HG03108 (cell line): ENCODE measurements around the gene ITSN2.

Source experiments
- ATAC-seq: cut with Tn5 transposase; IDR thresholded peaks from one replicate; pipeline ENCODE4 v1.9.1; 2021; ENCODE audit warnings: moderate library complexity; ENCODE audit not compliant: unreplicated experiment

Gene ITSN2

DNA sequence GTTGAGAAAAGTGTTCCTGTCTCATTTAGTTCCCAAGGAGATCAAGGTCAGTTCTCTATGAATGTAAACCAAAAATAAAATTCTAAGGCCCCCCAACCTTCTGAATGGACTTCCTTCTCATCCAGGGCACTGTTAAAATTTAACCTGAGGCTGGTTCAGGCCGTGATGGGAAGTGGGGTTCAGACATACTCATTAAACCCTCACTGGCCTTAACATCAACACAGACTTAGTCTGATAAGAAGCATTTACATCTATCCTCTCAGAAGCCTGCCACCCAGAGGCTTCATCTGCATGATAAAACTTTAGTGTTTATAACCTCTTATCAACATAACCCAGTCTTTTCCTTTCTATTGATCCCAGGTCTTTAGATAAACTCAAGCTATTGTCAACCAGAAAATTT, 22.4 kb downstream of the ITSN2 start:
- ATAC-seq = no peak

DNA sequence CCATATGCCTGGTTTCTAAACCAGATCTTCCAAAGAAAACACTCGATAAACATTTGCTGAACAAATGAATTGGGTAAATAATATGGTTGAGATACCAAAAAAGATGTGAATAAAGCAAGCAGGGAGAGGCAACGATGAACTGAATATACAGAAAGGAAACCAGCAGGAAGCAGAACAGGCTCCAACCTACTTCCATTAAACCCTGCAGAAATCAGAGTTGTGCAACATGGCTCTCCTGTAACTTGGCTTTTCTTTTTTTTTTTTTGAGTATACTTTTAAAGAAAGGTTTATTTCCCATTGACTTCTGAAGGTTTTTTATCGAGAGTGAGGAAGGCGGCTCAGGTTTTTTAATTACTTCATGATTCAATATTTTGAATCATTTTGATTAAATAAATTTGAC, 23.5 kb downstream of the ITSN2 start:
- ATAC-seq = no peak

DNA sequence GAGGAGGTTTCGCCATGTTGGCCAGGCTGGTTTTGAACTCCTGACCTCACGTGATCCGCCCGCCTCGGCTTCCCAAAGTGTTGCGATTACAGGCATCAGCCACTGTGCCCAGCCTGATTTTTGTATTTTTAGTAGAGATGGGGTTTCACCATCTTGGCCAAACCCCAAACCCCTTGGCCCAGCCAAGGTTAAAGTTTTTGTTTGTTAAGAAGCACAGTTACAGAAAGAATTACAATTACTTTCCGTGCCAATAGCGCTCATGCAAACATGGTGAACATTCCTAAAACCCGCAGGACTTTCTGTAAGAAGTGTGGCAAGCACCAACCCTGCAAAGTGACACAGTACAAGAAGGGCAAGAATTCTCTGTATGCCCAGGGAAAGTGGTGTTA, 26.1 kb downstream of the ITSN2 start:
- no peak for ATAC-seq

DNA sequence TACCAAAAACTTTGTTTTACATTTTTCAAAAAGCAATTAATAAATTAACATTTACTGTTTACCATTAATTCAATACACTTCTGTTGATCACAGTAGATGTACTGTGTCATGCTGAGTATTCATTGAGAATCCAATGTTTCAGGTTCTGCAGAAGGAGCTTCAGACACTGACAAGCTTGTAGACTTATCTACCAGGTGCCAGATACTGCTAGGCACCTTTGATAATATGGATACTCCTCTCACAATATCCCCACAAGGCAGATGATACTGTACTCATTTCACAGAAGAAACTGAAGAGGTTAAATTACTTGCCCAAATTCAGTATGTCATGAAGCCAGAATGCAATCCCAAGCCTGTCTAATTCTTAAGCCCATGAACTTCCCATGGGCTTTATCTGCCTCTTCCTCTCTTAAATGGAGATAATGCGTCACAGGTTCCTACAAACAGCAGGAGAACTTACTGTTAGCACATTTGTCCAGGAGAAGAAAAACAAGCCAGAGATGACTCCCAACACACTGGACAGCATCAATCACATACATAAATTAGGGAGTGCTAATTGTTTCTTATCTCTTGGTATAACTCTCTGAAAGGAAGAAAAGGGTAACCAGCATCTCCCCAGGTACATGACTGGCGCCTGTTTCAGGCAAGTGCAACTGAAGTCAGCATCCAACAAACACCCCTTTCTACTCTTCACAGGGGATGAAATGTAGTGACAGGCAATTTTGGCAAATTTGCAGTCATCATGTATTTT, 27.4 kb downstream of the ITSN2 start:
- no peak for ATAC-seq

DNA sequence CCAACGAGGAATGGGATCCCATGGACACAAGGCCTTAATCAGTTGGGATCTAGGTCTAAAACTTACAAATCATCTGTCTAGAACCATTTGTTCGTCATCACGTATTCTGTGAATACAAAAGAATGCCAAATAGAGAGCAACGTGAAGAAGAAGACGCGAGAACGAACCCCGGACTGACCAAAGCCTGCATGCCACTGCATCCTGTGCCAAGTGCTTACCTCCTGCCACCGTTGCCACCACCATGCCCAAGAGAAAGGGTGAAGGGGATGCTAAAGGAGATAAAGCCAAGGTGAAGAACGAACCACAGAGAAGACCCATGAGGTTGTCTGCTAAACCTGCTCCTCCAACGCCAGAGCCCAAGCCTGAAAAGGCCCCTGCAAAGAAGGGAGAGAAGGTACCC, 30.2 kb downstream of the ITSN2 start:
- ATAC-seq = no peak

DNA sequence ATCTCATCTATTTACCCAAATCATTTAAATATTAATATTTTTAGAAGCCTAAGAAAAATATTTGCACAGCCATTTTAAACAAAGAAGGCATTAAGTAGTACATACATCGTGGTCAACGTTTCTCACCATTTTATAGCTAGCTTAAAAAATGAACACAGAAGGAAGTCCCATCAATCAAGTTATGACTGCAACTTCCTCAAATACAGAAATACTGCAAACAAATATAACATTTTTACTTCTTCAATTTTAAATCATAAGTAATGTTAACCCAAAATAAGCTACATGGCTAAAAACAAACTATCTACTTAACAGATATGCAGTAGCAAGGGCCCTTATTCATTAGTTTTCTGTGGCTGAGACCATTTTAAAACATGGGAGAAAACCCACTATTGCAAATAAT, 30.6 kb downstream of the ITSN2 start:
- no peak for ATAC-seq

DNA sequence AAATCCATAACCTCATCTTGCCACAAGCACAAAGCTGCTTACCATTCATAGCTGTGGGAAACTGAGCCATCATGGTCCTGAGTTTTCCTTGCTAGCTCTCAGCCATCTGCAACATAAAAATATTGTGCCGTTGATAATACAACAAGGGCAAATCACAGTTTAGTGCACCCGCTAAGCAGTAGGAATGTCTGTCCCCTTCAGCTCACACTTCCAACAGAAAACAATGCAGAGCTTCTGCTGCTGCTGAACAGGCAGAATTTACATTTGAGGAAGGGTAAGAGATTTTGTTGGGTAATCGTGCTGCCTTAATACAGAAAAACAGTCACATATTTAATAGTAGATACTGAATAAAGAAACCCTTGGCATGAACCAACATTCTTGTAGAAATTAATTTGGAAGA, 32.3 kb downstream of the ITSN2 start:
- no peak for ATAC-seq

DNA sequence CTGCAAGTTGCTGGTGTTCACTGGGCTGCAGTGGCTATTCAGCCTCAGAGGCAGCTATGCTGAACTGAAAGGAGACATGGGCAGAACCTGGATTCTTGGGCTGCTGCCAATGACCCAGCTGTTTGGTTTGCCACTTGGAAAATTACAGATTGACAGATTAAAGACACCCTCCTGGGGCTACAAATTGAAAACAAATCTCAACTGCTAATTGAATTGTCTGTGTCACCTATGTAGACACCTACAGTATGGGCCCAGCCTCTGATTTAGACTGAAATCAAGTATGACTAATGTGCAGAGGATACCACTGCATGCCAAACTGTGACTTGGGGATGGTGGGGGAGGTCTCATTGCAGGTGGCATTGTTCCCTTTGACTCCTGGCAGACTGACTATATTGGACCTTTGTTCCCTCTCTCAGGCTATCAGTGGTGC, 42.8 kb downstream of the ITSN2 start:
- ATAC-seq = no peak

DNA sequence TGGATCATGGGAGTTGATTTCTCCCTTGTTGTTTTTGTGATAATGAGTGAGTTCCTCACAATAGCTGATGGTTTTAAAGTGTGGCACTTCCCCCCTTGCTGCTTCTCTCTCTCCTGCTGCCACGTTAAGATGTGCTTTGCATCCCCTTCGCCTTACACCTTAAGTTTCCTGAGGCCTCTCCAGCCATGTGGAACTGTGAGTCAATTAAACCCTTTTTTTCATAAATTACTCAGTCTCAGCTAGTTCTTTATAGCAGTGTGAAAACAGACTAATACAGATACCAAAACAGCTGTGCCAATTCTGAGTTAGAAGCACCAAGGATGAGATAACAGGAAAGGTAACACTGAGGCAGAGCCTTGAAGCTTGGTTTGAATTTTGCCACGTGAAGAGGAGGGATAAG, 44.7 kb downstream of the ITSN2 start:
- peak; percentile 53 for ATAC-seq

DNA sequence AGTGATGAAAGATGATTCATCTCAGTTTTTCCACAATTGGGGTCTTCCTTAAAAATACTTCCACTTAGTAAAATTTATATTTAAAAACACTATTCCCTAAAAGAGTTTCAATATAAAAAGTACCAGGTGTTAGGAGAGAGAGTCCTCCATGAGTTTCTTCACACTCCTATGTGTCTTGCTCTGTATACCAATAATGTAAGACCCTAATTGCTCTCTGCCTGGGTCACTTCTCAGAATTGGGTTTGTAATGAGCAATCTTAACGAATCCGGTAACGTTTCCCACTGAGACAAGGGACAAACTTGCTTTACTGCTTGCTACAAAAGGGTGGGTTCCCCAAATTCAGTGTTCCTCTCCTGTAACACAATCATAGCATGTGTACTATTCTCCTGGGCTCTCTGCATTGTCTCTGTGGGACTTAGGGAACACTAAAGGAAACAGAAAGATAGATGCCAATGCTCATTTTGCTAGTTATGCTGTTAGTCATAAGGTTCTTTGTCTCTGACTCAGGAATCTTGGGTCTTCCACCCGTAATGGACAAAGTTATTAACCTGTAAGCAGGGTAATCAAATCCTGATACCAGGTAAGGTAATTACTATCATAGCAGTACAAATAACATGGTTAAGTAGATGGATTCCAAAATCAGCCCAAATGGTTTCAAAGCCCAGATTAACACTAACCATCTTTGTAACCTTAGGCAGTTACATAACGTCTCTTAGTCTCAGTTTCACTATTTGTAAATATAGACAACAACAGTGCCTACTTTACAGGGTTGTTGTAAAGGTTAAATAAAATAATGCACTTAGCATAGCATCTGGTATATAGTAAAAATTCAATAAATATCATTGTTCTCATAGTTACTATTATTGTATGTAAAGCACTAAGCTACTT, 46.3 kb downstream of the ITSN2 start:
- peak; percentile 26 for ATAC-seq

DNA sequence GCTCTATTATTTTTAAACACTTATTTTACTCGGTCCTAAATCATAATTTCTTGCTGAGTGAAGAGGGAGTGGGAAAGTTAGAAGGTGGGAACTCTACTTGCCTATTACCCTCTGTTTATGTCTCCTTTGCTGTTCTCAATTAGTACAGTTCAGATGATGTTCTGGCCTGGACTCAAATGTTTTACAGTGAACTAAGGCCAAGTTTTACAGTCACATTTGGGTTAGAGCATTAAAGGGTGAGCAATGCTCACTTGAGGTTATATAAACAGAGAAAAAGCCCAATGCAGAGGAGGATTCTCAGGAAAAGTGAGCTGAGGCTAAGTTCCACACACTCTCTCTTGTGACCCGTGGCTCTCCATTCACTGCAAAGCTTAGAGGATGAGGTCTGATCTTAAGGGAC, 52.4 kb downstream of the ITSN2 start:
- no peak for ATAC-seq

DNA sequence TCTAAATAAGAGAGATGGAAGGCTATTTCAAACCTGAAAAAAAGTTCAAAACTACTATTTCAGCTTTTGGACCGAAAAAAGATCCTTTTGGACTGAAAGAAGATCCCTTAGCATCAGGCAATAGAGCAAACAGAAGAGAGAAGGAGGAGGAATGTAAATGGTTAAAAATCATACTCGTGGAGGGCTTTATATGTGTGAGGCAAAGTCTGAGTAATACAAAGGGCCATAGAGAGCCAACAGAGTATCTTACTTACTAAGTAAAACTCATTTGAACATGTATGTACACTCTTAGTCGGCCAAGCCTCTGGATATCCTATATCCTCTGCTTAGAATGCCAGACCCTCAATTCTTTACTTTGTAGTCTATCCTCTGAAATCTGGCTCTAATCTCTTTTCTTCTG, 55.7 kb downstream of the ITSN2 start:
- ATAC-seq = no peak

DNA sequence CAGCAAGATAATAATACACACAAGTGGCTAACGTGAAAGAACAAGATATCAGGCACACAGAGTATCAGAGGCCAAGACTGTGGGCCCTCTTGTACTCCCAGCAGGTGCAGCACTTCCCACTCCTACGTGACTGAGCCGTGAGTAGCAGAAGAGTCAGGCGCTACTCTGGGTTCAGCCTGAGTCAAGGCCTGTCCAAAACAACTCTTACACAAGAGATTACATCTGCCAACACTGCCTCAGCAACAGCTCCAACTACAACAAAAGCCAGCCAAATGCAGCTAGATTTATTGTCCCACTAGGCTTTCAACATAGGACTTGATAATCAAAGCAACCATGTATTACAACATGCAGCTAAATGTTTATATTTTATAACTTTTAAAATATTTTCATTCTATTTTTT, 56.2 kb downstream of the ITSN2 start:
- no peak for ATAC-seq

DNA sequence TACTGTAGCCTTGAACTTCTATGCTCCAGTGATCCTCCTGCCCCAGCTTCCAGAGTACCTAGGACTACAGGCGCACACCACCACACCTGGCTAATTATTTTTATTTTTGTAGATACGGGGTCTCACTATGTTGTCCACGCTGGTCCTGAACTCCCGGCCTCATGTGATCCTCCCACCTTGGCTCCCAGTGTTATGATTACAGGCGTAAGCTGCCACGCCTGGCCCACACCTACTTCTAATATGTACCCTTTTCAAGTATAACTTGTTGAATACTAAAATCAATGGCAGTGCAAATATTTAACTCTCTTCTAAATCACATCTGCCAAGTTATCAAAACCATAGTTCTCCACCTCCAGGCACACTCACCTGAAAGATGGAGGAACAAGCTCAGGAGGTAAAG, 58.7 kb downstream of the ITSN2 start:
- ATAC-seq = no peak

DNA sequence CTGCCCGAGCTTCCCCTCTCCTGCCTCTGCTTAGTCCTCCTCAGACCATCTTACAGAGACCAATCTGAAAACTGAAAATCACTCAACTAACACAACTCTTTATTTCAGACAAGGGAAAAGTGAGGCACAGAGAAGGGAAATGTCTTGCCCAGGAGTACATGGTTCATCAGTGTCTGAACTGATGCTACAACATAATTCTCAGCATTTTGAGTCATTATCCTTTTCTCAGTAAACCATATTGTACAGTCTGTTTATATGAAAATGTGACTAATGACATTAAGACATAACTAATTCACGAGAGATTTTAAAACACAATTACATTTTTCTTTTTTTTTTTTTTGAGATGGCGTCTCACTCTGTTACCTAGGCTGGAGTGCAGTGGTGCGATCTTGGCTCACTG, 62.7 kb downstream of the ITSN2 start:
- no peak for ATAC-seq

DNA sequence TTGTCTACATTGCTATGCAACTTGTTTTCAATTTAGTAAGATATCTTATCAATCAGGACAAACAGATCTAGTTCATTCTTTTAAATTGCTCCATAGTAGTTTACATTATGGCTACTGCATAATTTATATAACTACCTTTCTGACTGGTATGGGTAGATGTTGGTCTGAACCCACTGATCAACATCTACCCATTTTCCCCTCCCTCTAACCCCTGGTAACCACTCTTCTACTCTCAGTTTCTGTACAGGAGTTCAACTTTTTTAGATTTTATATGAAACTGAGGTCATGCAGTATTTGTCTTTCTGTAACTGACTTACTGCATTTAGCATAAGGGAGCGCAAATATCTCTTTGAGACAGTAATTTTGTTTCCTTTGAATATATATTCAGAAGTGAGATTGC, 73.2 kb downstream of the ITSN2 start:
- no peak for ATAC-seq

DNA sequence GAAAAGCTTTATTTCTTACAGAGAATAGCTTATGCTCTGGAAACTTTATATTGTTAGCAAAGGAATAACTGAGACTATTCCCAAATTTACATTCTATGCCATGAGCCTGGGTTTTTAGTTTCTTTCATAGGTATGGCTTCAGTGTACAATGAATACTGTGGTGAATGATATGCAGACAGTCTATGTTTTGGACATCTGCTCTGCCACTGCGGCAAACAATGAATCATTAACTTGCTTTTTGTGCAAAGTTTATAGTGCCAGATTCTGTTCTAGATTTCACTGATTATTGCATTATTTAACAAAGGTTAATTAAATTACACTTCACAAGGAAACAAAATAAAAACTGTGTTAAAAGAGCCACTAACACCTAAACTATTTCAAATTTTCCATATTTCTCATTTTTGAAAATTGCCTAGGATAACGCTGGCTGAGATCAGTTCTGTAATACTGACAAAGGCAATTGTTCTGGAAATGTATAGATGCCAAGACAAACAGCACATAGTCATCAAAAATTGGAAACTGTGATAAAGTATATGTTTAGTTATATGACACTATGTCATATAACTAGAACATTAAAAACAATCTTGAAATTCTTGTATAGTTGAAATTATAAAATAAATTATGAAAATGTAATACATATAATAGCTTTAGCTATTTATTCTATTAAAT, 74.7 kb downstream of the ITSN2 start:
- no peak for ATAC-seq

DNA sequence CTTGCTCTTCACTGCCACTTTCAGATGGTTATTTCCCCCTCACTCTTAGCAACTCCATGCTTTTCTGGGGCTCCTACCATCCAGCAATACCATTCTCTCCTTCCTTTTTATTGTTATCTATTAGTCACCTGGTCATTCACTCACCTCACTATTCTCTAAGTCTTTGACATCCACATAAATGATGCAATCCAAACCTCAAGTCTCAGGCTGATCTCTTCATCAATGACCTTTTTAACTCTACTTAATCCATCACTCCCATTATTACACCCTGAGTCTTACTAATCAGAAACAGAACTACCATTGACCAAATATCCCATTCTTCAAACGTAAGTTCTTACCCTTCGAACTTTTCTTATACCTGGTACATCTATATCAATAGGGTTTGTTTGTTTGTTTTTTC, 79.7 kb downstream of the ITSN2 start:
- ATAC-seq = no peak

DNA sequence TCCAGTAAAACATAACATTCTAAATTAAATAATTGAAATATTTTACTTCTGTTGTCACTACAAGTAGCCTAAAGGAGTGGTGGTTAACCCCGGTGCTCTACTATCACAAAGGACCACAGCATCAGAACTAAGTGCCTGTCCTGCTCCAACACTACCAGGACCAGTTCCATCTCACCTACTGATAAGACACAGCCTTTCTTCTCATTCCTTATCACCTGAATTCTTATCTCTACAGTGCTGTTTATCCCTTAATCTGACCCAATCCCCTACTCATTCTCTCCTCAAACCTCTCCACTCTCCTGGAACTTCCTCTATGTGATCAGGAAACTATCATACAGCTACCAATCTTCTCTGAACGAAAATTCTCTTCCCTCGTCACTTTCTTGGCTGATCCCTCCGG, 80.2 kb downstream of the ITSN2 start:
- no peak for ATAC-seq

DNA sequence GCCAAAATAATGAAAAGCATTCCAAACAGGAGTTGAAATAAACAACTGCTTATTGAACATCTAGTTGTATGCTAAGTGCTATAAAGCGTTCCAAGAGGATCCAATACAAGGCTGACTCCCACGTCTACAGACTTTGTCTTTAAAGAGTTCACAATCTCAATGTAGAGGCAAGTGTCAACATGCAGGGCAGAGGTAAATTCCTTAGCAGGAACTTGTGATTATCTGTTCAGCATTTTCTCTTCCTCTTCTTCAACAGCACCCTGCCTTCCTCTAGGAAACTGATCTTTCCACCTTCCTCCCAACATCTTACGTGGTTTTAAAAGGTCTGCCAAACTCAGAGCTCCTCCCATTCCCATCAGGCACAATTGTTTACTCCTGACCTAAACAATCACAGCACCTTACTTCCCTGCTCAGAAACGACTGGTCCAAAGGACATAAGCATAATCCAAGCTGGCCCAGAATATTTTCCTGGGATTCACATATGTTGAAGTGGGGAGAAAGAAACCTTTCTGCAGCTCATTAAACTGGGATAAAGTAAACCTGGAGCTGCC, 83.9 kb downstream of the ITSN2 start:
- no peak for ATAC-seq

DNA sequence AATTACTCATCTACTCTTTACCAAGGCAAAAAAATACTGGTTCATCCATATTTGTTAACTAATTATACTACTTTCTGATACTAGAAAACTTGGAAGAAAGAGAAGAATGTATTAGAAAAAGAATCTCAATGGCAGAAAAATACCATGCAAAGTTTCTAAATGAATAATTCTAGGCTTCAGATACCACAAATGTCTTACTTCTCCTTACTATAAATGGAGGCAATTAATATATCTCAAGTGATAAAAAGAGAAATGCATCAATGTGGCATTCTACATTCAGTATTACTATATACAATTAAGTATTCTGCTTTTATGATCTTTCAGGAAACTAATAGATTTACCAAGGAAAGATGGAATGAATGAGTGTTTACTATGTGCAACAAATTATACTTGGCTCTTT, 85.5 kb downstream of the ITSN2 start:
- ATAC-seq = no peak

DNA sequence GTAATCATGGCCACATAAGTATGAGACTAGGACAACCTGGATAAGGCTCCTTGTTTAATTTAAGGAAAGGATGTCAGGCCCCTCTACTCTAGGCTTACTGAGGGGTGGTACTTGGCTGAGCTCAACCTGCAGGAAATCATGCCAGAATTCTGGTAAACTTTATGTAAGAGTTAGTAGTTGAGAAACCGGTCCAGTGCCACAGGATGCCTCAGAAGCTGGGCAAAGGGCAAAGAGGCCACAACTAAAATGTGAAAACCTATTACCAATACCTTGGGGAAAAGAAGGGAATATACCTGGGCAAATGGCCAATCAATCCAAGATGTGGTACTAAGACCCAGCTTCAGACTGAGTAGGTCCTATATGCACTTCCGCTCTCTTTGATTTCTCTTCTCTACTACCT, 86.7 kb downstream of the ITSN2 start:
- ATAC-seq = no peak
